ENCODE results near the gene KCTD3.
A peak's percentile ranks its signal among the peaks of the same experiment; 100 is the strongest.

Gene KCTD3

GRCh38 chr1:215600867-215601266, 33.8 kb downstream of the KCTD3 start:
- H3K4me3 ChIP-seq (ENCODE audit: low read length): no peak overlapping the region
- no peak for DNase-seq (ENCODE audit: low read depth)
- no peak for TF ChIP-seq CTCF (IDR thresholded peaks at IDR 0.05; ENCODE audit: insufficient read depth, low read depth, low read length, missing control alignments)

GRCh38 chr1:215601276-215601675, 34.2 kb downstream of the KCTD3 start:
- H3K4me3 ChIP-seq (ENCODE audit: low read length): no peak overlapping the region
- no peak for TF ChIP-seq CTCF (IDR thresholded peaks at IDR 0.05; ENCODE audit: insufficient read depth, low read depth, low read length, missing control alignments)
- no peak for DNase-seq (ENCODE audit: low read depth)

- H3K4me3 ChIP-seq (ENCODE audit: low read length): no peak overlapping the region
- no peak for DNase-seq (ENCODE audit: low read depth)
- TF ChIP-seq CTCF (IDR thresholded peaks at IDR 0.05; ENCODE audit: insufficient read depth, low read depth, low read length, missing control alignments): no peak
Measured at GRCh38 chr1:215603319-215603718, 36.2 kb downstream of the KCTD3 start.

- no peak for DNase-seq (ENCODE audit: low read depth)
- no peak for TF ChIP-seq CTCF (IDR thresholded peaks at IDR 0.05; ENCODE audit: insufficient read depth, low read depth, low read length, missing control alignments)
- no peak overlapping the region for H3K4me3 ChIP-seq (ENCODE audit: low read length)
Measured at GRCh38 chr1:215605011-215605621, 38.0 kb downstream of the KCTD3 start.

- no peak for DNase-seq (ENCODE audit: low read depth)
- TF ChIP-seq CTCF (IDR thresholded peaks at IDR 0.05; ENCODE audit: insufficient read depth, low read depth, low read length, missing control alignments): no peak
- no peak overlapping the region for H3K4me3 ChIP-seq (ENCODE audit: low read length)
Measured at GRCh38 chr1:215606036-215606435, 38.9 kb downstream of the KCTD3 start.

GRCh38 chr1:215606564-215607168, 39.6 kb downstream of the KCTD3 start:
- H3K4me3 ChIP-seq (ENCODE audit: low read length): no peak overlapping the region
- TF ChIP-seq CTCF (IDR thresholded peaks at IDR 0.05; ENCODE audit: insufficient read depth, low read depth, low read length, missing control alignments): peak; percentile 14
- DNase-seq (ENCODE audit: low read depth): peak; percentile 22

GRCh38 chr1:215607412-215607811, 40.3 kb downstream of the KCTD3 start:
- DNase-seq (ENCODE audit: low read depth): no peak
- H3K4me3 ChIP-seq (ENCODE audit: low read length): no peak overlapping the region
- TF ChIP-seq CTCF (IDR thresholded peaks at IDR 0.05; ENCODE audit: insufficient read depth, low read depth, low read length, missing control alignments): no peak
